Activated T-cell treated with anti-CD3 and anti-CD28 coated beads for 4 hours (primary cell): ENCODE measurements around the gene MATN1.
"Not testable (repeated sequence)": the region's sequence is repeated elsewhere in the genome, so short reads cannot be mapped to it uniquely, and the experiment has no call there.

ENCODE experiments used
- DNase-seq: peaks from one replicate; pipeline ENCODE4 v3.0.0-alpha.2; 2020

The MATN1 gene

GRCh38 chr1:30723331-30723755 is at the start of gene MATN1:
TSS of gene MATN1 (minus strand) at chr1:30723585. CDS start at chr1:30723551, 34 bp downstream.
- DNase-seq, result no peak

- no peak for DNase-seq
These were observed 47.6 kb upstream of the MATN1 start for GRCh38 chr1:30771005-30771404.

- no peak for DNase-seq
These were observed 46.8 kb upstream of the MATN1 start for GRCh38 chr1:30770150-30770549.

- no peak for DNase-seq
These were observed 45.7 kb upstream of the MATN1 start for GRCh38 chr1:30768830-30769718.

- DNase-seq, result no peak
These were observed 44.9 kb upstream of the MATN1 start for GRCh38 chr1:30768159-30768829.

- not testable (repeated sequence) for DNase-seq
These were observed 43.6 kb upstream of the MATN1 start for GRCh38 chr1:30766948-30767347.

- no peak for DNase-seq
These were observed 42.4 kb upstream of the MATN1 start for GRCh38 chr1:30765556-30766434.

- DNase-seq, result no peak
These were observed 41.7 kb upstream of the MATN1 start for GRCh38 chr1:30764939-30765555.

GRCh38 chr1:30764396-30764795 is 41.0 kb upstream of the MATN1 start:
- DNase-seq, result no peak

- DNase-seq, result no peak
These were observed 40.4 kb upstream of the MATN1 start for GRCh38 chr1:30763651-30764248.

GRCh38 chr1:30762930-30763650 is 39.7 kb upstream of the MATN1 start:
- no peak for DNase-seq

- no peak for DNase-seq
These were observed 39.0 kb upstream of the MATN1 start for GRCh38 chr1:30762152-30762929.

GRCh38 chr1:30761381-30762151 is 38.2 kb upstream of the MATN1 start:
- DNase-seq, result no peak

GRCh38 chr1:30760596-30761324 is 37.4 kb upstream of the MATN1 start:
- DNase-seq, result no peak

- no peak for DNase-seq
These were observed 36.4 kb upstream of the MATN1 start for GRCh38 chr1:30759718-30760281.

- DNase-seq, result no peak
These were observed 35.5 kb upstream of the MATN1 start for GRCh38 chr1:30758785-30759380.

- DNase-seq, result no peak
These were observed 34.8 kb upstream of the MATN1 start for GRCh38 chr1:30758121-30758688.
